Astrocyte of the cerebellum (primary cell): ENCODE results near the gene SSBP3.

ENCODE experiments used
- DNase-seq: peaks from one replicate; pipeline ENCODE4 v3.0.0-alpha.2; 2011; ENCODE audit warnings: low read depth
- H3K4me3 ChIP-seq: 2 replicates; pipeline ENCODE4 v1.5.1; 2011; ENCODE audit warnings: mild to moderate bottlenecking, low read depth, low read length, moderate library complexity
- CTCF ChIP-seq: IDR thresholded peaks from 2 replicates; pipeline ENCODE4 v1.5.1; 2012; ENCODE audit warnings: low read length, low read depth, moderate library complexity, mild to moderate bottlenecking; ENCODE audit errors: missing control alignments
- in situ Hi-C: cut with HindIII; loops from 2 replicates; pipeline ENCODE4 v1.10.0; 2017; ENCODE audit warnings: low sequenced_read_pairs

Gene SSBP3

GRCh38 chr1:54227091-54227602 lies 179.0 kb downstream of the SSBP3 start:
- no peak overlapping the region for H3K4me3 ChIP-seq
- in situ Hi-C loops: no loop called here
- no peak for TF ChIP-seq CTCF
- no peak for DNase-seq

GRCh38 chr1:54225986-54226559 lies 180.1 kb downstream of the SSBP3 start:
- in situ Hi-C loops: no loop called here
- no peak for DNase-seq
- H3K4me3 ChIP-seq: no peak overlapping the region
- TF ChIP-seq CTCF: no peak

DNA sequence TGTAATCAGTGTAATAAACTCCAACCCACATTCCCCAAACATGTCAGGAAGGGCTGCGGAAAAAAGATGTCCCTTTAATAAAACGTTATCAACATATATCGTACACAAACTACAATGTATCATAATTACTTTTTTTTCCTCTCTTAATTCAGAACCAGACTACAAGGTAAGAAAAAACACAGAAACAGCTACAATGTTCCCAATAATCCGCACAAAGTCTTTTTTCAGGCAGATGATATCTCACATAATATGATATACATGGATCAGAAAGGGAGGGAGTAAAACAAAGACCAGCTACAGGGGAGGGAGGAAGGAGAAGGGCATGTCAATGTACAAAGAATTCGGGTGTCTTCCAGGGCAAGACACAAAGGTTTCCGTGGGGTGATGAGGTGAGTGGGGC lies 180.8 kb downstream of the SSBP3 start:
- in situ Hi-C loops: no loop called here
- TF ChIP-seq CTCF: no peak
- no peak overlapping the region for H3K4me3 ChIP-seq

GRCh38 chr1:54224233-54224632 lies 182.0 kb downstream of the SSBP3 start:
- DNase-seq: no peak
- in situ Hi-C loops: no loop called here
- H3K4me3 ChIP-seq: no peak overlapping the region
- no peak for TF ChIP-seq CTCF

More for the DNA sequence above, 180.8 kb downstream of the SSBP3 start:
- no peak for DNase-seq

- in situ Hi-C loops: no loop called here
Measured at GRCh38 chr1:54223441-54224202, 182.6 kb downstream of the SSBP3 start.

DNA sequence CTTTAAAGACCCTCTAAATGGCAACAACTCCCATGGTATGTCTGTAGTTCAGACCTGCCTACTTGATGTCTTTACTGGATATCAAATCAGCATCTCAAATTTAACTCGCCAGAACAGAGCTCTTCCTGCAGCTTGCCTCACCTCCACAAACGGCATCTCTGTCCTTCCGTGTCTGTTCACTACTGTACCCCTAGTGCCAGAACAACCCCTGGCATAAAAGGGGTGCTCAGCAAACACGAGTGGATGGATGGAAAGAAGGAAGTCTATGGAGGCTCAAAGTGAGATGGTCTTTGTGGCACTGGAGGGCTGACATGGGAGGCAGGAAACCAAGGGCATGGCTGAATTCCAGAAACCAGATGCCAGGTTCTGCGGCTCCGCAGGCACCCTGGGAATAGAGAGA lies 183.5 kb downstream of the SSBP3 start:
- H3K4me3 ChIP-seq: no peak overlapping the region
- TF ChIP-seq CTCF: no peak
- DNase-seq: no peak
- in situ Hi-C loops: no loop called here

More at GRCh38 chr1:54223441-54224202, 182.6 kb downstream of the SSBP3 start:
- no peak for TF ChIP-seq CTCF
- H3K4me3 ChIP-seq: no peak overlapping the region
- DNase-seq: no peak
